Activated T-cell treated with anti-CD3 and anti-CD28 coated beads for 24 hours (primary cell): ENCODE data around the gene ERBB4.
"Not testable (repeated sequence)": the region's sequence is repeated elsewhere in the genome, so short reads cannot be mapped to it uniquely, and the experiment has no call there.

Experiments
- DNase-seq: peaks from one replicate; pipeline ENCODE4 v3.0.0-alpha.2; 2020; ENCODE audit warnings: low read depth

The ERBB4 gene

DNA sequence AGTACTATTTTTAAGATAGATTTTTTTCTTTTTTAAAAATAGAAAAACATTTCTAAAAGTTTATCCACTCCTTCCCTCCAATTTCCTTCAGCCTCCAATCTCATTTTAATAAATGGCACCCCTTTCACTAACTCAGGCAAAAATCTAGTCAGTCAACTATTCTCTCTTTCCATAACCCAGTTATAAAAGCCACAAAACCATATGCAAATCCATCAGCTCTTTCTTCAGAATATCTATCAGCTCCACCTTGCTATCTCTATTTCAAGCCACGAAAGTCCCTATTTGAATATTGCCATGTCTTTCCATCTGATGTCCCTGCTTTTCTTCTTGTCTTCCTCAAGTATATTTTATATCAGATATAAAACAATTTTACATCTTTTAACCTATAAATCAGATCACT is 397.1 kb downstream of the ERBB4 start:
- no peak for DNase-seq

DNA sequence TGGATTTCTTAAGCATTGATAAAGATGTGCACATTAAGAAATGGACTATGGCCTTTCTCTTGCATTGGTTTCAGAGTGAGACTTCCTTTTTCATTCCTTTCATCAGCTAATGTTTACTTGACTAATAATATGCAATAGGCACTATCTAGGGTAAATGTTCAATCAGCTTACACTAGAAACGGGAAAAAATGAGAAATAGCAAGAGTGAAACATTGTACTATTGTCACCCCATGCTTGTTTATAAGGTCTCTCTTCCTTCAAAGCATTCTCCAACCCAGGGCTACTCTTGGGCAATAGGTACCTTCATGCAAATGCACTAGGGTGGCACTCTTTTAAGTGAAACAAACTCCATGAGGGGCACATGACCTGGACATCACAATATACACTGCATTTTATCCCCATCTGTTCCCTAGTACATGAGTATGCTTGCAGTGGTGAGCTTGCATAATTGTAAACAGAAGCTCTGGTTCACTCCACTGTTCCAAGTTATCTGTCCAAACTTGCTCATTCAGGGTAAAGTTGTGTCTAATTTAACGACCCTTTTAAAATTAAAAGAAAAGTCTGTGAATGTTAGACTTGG is 402.3 kb downstream of the ERBB4 start:
- no peak for DNase-seq

DNA sequence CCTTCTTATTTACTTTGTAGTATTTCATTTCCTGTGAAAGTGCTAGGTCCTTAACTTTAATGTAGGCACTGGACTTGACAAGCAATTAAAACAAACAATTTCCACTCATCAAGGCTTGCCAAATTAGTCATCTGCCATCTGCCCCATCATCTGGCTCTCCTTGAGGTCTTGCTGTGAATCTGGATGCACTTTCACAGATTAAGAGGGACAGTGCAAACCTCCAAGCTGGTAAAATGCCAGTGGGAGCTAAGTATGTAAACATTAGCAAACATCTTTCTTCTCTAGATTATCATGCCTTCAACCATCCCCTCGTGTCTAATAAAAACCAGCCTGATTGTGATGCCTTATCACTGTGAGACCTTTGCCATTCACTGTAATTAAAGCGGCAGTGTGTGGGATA is 402.9 kb downstream of the ERBB4 start:
- DNase-seq, result no peak

DNA sequence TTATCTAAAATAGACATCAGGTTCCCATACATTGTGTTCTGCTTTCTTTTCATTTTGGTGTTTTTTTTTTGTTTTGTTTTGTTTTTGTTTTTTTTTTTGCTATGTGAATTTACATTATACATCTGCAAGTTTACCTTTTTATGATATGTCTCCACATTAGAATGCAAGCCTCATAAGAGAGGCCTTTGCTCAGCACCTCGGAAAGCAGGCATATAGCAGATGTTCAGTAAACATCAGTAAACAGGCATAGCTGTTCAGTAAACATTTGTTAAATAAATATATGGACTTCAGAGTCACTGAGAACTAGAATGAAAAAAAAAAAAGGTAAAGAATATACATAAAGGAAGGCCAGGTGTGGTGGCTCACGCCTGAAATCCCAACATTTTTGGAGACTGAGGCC is 405.3 kb downstream of the ERBB4 start:
- no peak for DNase-seq

DNA sequence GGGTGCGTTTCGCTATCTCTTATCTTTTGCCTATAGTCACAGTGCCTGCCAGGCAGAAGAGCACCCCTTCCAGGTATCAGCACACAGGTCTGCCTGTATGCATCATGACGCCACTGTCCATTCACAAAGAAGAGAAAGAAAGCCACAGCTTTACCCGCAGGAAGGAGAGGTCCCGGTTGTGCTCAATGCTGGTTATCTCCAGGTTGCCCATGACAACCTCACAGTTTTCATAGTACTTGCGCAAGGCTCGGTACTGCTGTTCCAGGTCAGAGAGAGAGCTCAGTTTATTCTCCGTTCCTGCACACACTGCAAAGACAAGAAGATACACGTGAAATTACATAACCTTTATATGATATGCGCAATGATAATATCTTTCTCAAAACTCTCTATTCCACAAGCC is 414.0 kb downstream of the ERBB4 start:
- DNase-seq, result no peak

DNA sequence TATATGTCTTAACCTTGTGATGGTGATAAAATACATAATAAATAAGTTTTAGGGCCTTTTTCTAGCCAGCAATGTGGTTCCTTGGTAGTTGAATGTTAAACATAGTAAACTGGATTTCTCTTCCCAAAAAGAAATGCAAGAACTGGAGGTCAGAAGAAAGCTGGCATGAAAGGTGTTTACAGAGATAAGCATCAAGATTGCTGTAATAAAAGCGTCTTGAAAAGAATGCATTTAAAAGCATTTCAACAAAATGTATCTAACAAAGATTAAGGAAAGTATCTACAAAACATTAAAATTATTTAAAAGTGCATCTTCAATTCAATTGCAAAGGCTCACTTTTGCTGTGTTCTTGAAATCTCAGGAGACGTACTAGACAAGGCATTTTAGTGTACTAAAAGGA is 419.0 kb downstream of the ERBB4 start:
- DNase-seq, result no peak

DNA sequence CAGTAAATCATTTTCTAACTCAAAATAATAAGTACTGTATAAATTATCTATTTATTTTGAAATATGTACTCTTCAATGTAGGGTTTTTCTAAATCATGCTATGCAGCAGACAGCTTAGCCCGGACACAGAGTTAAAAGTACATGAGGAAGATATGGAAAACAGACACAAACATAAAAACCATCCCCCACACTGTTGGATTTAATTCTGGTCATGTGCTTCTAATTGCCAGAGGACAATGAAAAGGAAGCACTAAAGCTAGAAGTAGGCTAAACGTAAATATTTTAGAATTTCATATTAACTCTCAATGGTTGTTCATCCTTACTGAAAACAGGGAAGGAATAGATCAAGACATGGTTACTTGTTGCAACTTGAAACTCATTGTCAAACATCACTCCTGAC is 420.7 kb downstream of the ERBB4 start:
- DNase-seq, result no peak

DNA sequence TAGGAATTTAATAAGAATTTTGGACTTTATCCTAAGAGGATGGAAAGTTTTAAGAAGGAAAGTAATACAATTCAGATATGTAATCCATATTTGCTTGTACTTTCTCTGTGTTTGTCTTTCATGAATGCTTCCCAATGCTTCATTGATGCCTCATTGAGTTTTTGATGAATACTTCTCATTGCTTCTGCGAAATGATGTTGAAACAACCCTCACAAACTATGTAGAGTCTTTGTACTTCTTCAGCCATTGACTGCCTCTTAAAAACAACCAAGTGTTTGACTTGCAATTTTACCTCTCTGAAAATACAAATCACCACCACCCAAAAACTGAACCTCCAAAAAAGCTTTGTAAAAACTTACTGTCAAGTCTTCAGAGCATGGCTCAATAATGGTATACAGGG is 424.1 kb downstream of the ERBB4 start:
- no peak for DNase-seq

DNA sequence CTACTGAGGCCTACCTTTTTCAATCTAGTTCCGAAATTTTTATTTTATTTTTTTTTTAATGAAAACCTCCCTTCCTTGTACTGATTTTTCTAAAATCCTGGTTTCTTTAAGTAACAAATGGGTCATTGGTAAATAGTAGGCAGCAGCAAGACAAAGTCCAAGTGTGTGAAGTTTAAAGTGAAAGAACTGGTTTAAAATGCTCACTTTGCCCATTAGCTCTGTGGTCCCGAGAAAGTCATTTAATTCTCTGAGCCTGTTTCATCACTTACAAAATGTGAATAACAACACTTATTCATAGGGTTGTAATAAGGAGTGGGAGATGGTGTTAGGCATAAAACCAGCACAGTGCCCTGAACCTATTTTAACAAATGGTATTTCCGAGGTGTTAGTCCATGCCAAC is 426.2 kb downstream of the ERBB4 start:
- DNase-seq, result no peak

DNA sequence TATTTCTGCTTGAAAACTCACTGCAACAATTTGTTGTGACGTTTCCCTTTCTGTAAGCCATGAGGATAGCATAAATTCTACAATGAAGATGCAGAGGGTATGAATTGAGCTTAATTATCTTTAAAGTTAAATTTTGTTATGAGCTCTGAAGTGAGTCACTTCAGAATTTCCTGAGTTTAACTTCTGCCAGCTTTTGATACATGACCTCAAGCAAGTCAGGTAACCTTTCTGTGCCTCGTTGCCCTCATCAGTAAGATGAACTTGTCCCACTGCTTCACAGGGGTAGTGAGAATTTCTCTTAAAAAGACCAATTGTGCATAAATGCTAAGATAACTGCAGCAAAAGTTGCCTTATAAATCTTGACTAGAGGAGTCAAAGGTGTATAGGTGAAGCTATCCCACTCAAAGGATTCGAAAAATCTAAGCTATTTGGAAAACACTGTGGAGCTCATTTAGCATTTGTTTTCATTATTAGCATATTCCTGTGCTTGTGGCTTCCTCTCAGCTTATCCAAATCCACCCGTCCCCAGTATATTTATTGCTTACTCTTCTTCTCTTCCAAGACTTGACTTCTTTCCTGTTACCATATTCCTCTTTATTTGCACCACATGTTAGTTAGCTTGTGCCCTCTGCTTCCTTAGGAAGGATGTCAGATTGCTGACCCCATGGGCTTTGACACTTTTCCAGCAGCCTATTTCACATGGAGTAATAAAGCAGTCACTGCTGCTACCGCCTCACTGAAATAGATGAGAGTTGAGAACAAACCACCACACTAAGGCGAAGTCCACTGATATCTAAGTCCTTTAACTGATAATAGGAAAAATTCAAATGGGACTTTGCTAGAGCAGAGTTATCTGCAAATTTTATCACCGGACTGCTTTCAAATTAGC is 428.6 kb downstream of the ERBB4 start:
- DNase-seq, result no peak

DNA sequence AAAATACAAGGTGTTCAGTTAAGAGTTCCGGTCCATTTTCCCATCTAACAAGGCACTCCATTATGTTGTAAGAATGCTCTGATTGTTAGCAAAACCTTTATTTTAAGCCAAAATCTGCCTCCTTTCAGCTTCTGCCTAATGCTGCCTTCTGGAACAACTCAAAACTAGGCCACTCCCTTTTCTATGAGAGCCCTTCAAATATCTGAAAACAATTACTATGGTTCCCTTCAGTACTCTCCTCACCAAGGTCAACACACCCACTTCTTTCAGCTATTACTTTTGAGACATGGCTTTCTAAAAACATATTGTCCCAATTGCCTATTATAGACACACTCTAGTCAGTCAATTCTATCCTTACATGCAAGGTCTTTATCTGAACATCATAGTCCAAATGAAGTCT is 429.4 kb downstream of the ERBB4 start:
- DNase-seq, result no peak

DNA sequence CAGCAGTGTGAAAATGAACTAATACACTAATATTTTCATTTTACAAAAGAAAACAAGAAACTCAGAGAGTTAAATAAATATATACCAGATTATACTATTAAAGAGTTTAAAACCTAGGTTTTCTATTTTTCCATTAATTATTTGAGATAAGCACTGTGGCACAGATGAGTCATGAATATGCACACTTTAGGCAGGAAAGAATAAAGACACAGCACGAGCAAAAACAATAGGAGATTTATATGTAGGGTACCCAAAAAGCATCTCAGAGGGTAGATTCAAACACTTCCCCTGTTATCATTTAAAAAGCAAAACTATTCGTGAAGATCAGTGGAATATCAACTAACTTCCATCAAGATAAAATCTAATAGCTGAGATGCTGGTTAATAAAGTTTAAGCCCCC is 430.6 kb downstream of the ERBB4 start:
- DNase-seq, result no peak

DNA sequence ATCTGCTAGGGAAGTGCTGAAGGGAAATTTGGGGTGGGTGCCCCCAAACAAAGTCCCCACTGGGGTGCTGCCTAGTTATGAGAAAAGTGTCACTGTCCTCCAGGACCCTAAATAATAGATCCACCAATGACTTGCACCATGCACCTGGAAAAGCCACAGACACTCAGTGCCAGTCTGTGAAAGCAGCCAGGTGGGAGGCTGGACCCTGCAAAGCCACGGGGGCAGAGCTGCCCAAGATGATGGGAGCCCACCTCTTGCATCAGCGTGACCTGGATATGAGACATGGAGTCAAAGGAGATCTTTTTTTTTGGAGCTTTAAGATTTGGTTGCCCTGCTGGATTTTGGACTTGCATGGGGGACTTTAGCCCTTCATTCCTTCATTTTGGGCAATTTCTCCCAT is 431.6 kb downstream of the ERBB4 start:
- no peak for DNase-seq

DNA sequence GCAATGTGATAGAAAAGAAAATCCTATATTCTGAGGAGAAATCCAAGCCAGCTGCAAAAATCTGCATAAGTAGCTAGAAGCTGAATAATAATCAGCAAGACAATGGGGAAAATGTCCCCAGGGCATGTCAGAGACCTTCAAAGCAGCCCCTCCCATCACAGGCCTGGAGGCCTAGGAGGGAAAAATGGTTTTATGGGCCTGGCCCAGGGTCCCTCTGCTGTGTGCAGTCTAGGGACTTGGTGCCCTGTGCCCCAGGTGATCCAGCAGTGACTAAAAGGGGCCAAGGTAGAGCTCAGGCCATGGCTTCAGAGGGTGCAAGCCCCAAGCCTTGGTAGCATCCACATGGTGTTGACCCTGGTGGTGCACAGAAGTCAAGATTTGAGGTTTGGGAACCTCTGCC is 432.1 kb downstream of the ERBB4 start:
- DNase-seq, result not testable (repeated sequence)

DNA sequence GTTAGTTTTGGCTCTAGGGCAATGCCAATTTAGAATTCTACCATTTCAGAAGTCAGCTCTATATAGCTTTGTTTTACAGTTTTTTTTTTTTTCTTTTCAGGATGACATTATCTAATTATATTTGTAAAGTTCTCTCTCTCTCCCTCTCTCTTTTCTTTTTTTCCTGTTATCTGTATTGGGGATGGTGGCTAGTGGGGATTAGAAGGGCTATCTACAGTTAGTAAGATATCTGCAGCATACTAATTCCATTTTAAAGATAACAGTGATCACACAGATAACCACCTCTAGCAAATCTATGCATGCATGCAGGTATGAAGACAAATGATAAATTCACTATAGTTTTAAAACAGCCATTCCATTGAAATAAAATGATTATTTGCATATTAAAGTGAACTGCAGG is 438.9 kb downstream of the ERBB4 start:
- DNase-seq, result no peak

DNA sequence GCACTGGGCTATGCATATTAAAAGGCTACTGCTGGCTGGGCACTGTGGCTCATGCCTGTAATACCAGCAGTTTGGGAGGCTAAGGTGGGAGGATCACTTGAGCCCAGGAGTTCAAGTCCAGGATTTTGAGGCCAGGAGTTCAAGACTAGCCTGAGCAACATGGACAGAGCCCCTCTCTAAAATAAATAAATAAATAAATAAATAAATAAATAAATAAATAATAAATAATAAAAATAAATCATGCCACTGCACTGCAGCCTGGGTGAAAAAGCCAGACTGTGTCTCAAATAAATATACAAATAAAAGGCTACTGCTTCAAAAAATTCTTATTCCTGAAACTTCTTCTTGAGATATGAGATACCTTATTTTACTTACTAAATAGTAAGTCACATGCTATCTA is 439.6 kb downstream of the ERBB4 start:
- no peak for DNase-seq

DNA sequence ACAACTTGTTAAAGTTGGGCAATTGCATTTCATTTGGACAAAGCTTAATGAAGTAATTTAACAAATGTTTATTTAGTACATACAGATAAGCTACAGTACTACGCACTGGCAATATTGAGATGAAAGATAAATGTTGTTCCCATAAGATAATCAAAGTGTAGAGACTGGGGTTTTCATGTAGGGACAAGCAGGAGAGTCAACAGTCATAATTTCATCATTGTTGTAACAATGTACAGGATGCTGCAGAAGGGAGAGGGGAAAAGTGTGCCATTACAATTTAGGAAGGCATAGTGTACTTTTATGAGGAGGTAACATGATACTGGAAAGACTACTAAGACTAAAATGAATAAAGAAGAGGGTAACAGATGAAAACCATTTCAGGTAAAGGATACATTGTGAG is 441.6 kb downstream of the ERBB4 start:
- no peak for DNase-seq

DNA sequence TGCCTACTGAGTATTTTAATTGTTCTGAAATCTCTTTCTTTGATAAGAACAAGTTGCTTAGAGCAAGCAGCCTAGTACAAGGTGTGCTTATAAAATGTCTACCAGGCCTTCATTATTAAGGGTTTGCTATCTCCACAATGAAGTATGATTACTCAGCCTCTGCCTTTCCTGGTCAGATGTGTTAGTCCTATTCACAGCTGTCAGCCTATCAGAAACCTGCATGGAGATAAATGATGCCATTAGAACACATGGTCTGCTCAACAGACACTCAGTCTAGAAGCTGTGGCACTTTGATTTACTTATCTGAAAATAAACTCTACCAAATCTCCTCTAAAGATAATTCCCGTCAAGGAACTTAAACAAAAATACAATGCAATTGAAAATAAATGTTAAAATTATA is 448.7 kb downstream of the ERBB4 start:
- no peak for DNase-seq

DNA sequence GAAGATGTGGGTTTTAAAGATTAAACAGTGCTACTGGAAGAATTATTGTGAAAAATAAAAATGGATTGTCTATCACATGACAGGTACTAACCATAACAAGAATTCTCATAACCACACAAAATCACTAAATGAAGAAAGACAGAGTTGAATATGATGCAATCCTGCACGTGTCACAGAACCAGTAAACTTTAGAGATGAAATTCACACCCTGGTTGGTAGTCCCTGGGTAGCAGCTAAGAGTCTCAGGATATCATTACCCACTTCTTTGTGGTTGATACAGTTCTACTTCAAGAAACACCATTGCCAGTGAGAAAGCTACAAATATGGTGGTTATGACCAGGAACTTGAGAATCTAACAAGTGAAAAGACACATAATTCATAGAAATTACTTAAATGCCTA is 450.2 kb downstream of the ERBB4 start:
- DNase-seq, result no peak

DNA sequence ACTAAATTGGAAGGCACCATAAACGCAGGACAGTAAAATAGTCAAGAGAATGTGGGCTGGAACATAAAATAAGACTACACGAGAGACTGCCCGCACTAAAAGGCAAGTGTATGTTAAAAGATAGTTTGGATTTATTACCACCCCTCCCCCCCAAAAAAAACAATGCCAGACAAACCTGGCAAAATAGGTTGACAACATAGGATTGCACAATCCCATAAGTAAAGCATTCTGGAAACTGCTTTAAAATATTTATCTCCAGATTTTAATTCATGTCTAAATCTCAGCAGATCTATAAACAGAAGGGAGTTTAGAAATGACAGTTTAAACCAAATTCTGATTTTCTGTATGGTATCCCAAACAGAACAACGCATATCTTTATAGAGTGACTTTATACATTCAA is 455.1 kb downstream of the ERBB4 start:
- no peak for DNase-seq

DNA sequence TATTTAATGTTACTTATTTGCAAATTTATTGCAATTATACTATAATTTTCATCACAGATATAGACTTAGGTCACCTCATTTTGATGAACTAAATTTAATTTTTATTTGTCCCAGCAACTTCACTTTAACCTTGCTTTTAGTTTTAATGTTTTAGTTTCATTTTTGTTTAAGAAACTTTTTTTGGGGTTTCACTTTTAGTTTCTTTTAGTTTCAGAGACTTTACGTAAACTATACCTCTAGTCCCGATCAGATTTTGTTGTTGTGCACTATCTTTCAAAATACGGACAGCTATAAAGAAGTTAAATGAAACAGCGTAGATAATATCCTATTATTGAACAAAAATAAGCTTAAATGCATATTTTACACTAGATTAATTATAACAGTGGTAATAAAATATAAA is 460.5 kb downstream of the ERBB4 start:
- DNase-seq, result no peak

DNA sequence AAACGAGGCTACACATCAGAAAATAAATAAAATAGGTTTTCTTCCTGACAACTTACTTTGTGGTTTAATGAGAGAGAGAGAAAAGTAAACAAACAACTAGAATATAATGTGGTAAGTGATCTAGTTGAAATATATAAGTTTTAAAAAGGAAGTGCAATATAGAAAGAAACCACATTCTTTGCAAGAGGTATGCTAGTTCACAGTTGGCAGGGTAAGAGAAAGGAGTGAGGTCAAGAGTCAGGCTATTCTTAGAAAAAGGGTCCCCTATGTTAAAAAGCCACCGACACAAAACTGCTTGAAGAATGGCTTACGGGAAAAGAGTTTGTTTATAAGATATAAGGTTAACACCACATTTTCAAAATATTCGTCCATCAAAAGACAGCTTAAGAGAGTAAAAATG is 462.1 kb downstream of the ERBB4 start:
- no peak for DNase-seq

DNA sequence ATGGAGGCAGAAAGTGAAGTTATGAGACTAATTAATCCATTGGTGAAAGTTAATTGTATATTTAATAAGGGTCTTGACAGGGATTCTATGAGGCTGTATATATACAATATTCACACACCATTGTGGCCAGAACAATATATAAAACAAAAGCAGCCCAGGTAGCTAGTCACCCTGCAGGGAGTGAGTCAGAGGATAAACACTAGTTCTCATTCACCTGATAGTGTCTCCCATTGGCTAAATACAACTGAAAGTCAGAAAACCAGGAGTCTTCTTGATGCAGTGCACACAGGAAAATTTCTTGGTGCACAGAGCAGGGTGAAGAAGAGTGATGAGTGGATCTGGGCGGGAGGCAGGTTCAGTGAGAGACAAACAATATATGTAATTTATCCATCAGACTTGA is 465.2 kb downstream of the ERBB4 start:
- no peak for DNase-seq

DNA sequence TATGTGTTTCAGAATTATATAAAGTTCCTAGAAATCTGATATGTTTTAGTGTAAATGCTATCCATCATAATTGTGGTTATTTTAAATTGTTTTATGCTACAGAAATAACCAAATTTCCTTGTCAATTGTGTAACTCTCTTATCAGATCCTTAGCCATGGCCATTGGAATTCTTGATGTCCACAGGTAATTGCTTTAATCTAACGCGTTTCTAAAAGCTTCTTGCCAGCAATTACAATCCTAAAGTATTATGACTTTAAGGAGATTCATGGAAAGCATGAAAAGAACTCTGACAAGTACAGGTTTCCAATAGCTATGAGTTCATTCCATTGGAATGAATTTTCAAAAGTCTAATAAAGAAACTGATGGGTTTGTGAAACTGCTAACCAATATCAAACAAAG is 472.1 kb downstream of the ERBB4 start:
- DNase-seq, result no peak
